Sigmoid colon (tissue), 7 donors: ENCODE data around the gene DGKD. TPM values are rescaled to one million over a fixed set of nuclear protein-coding genes. Genes with fewer than 3 reads are reported as not detected.

Source experiments
- DNase-seq: peaks from one replicate; pipeline ENCODE4 v3.0.0-alpha.2; 2019
- H3K27ac ChIP-seq, 4 donors: fragments of 200-600 bp; sonication (generic); one replicate each; pipeline ENCODE4 v1.5.1; 2016 to 2019; ENCODE audit warnings: mild to moderate bottlenecking in 1 of 4
- H3K27me3 ChIP-seq, 3 donors: fragments of 200-600 bp; sonication (generic); one replicate each; pipeline ENCODE4 v1.5.1; 2019; ENCODE audit warnings: mild to moderate bottlenecking in 1 of 3
- H3K36me3 ChIP-seq, 4 donors: fragments of 200-600 bp; sonication (generic); one replicate each; pipeline ENCODE4 v1.5.1; 2016 to 2019
- H3K4me1 ChIP-seq, 4 donors: fragments of 200-600 bp; sonication (generic); one replicate each; pipeline ENCODE4 v1.5.1; 2017 to 2019
- H3K4me3 ChIP-seq, 4 donors: fragments of 200-600 bp; sonication (generic); one replicate each; pipeline ENCODE4 v1.5.1; 2017 to 2019; ENCODE audit warnings: mild to moderate bottlenecking in 2 of 4, moderate library complexity in 1 of 4
- H3K9me3 ChIP-seq, 4 donors: fragments of 200-600 bp in 3 of 4; sonication (generic) in 3 of 4; one replicate each; pipeline versions ENCODE4 v1.5.1 to v1.6.1; 2013 to 2019
- EP300 ChIP-seq, 4 donors: sonication (generic); formaldehyde crosslinking; IDR thresholded peaks; one replicate each; pipeline ENCODE4 v1.6.1; 2017; ENCODE audit warnings: antibody characterized with exemption in 4 of 4
- POLR2A ChIP-seq, 2 donors: fragments of 450-650 bp; IDR thresholded peaks; one replicate each; pipeline ENCODE4 v1.6.1; 2016; ENCODE audit warnings: antibody characterized with exemption in 2 of 2, mild to moderate bottlenecking in 2 of 2, moderate library complexity in 2 of 2
- POLR2AphosphoS5 ChIP-seq, 4 donors: sonication (generic); formaldehyde crosslinking; IDR thresholded peaks; one replicate each; pipeline ENCODE4 v1.6.1; 2017; ENCODE audit warnings: antibody characterized with exemption in 4 of 4
- WGBS, 2 donors: extraction: QIAGEN DNeasy Blood & Tissue Kit; methylation state at CpG; one replicate each; pipeline ENCODE4 v1.1.7; 2013; 5-methylcytosine and 5-hydroxymethylcytosine counted together
- intact Hi-C: fragments of 100-400 bp; cut with DNase I; formaldehyde crosslinking; loops from one replicate; pipeline ENCODE4 v1.15.1; 2023
- polyA plus RNA-seq, 3 donors: library from polyadenylated mRNA; stranded (reverse); fragments of 200-250 nt; gene quantifications; one replicate each; pipeline ENCODE4 v1.2.3, GENCODE V29; 2013
- total RNA-seq, 4 donors: library from RNA; depleted of rRNA; stranded (reverse); fragments of >200 nt; gene quantifications; one replicate each; pipeline ENCODE4 v1.1.0, GENCODE V29; 2016
- TF ChIP-seq, protein P1 (sequence below), 4 experiments: fragments of 450-650 bp in 3 of 4; fragments of 200-600 bp in 1 of 4; IDR thresholded peaks; one replicate each; pipeline ENCODE4 v1.5.1; 2016 to 2019; ENCODE audit warnings: antibody characterized with exemption in 4 of 4, mild to moderate bottlenecking in 3 of 4, moderate library complexity in 2 of 4
- donor health status: healthy with polysubstance abuse.
- donor health status: Bipolar disorder and iron deficiency.
- donor health status: healthy.

Gene DGKD
- total and polyA plus RNA-seq, 7 donors: 10.7 to 67.0 (median 19.7) TPM

DNA sequence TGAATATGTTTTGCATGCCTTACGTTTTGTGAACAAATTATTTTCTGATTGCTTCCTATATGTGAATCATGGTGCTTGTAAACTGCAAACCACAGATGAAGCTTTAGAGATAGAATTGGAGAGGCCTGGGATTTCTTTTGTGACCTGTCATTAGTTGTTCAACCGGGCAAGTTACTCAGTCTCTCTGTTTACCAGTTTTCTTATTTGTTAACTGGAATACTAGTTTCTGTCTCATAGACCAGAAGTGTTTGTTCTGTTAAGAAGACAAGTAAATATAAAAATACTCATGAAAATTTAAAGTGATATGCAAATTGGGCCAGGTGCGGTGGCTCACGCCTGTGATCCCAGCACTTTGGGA, 27.3 kb downstream of the DGKD start:
- DNase-seq: no peak
- intact Hi-C loops: no loop called here
- H3K4me3 ChIP-seq: no peak overlapping the region
- no peak for TF ChIP-seq POLR2AphosphoS5 (IDR thresholded peaks at IDR 0.05)
- TF ChIP-seq, protein P1, sequence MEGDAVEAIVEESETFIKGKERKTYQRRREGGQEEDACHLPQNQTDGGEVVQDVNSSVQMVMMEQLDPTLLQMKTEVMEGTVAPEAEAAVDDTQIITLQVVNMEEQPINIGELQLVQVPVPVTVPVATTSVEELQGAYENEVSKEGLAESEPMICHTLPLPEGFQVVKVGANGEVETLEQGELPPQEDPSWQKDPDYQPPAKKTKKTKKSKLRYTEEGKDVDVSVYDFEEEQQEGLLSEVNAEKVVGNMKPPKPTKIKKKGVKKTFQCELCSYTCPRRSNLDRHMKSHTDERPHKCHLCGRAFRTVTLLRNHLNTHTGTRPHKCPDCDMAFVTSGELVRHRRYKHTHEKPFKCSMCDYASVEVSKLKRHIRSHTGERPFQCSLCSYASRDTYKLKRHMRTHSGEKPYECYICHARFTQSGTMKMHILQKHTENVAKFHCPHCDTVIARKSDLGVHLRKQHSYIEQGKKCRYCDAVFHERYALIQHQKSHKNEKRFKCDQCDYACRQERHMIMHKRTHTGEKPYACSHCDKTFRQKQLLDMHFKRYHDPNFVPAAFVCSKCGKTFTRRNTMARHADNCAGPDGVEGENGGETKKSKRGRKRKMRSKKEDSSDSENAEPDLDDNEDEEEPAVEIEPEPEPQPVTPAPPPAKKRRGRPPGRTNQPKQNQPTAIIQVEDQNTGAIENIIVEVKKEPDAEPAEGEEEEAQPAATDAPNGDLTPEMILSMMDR (IDR thresholded peaks at IDR 0.05): no peak
- TF ChIP-seq POLR2A (IDR thresholded peaks at IDR 0.05): no peak
- TF ChIP-seq EP300 (IDR thresholded peaks at IDR 0.05): no peak
- WGBS, 2 donors: 87 to 89% methylated on average over 4 of the region's 4 CpGs
- no peak overlapping the region for H3K27ac ChIP-seq
- peaks cover 0 to 27% (median 23%) of the 10 kb centered on the region in 4 donors for H3K4me1 ChIP-seq
- H3K36me3 ChIP-seq: no peaks in the 10 kb centered on the region
- H3K9me3 ChIP-seq: no peaks in the 10 kb centered on the region
- no peaks in the 10 kb centered on the region for H3K27me3 ChIP-seq

DNA sequence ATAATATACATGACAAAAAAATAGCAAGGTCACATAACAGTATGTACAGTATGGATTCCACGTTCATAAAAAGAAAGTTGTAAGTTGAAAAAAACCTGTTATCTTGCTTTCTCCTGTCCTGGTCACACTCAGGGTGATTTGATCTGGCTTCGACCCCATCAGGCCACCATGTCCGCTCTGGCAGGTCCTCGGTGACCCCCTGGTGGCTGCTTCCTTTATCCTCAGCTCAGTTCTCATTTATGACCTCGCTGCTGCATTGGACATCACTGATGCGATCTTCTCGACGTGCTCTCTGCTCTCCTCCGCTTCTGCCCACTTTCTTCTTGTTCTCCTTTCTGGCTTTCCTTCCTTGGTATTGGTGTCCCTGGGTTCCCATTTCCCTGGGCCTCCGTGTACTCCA, 29.7 kb downstream of the DGKD start:
- peak overlapping the region in 2 of 4 donors; percentile 86 to 94 for H3K27ac ChIP-seq
- no peak for DNase-seq
- no peak overlapping the region for H3K4me3 ChIP-seq
- peaks cover 0 to 51% (median 44%) of the 10 kb centered on the region in 4 donors for H3K4me1 ChIP-seq
- WGBS, 2 donors: 84 to 88% methylated on average over 10 of the region's 10 CpGs
- no peaks in the 10 kb centered on the region for H3K27me3 ChIP-seq
- H3K9me3 ChIP-seq: no peaks in the 10 kb centered on the region
- TF ChIP-seq EP300 (IDR thresholded peaks at IDR 0.05) (no peak), POLR2AphosphoS5 (IDR thresholded peaks at IDR 0.05) (no peak), POLR2A (IDR thresholded peaks at IDR 0.05) (no peak)
- TF ChIP-seq, protein P1 (IDR thresholded peaks at IDR 0.05): no peak
- no peaks in the 10 kb centered on the region for H3K36me3 ChIP-seq
- intact Hi-C loops: no loop called here

DNA sequence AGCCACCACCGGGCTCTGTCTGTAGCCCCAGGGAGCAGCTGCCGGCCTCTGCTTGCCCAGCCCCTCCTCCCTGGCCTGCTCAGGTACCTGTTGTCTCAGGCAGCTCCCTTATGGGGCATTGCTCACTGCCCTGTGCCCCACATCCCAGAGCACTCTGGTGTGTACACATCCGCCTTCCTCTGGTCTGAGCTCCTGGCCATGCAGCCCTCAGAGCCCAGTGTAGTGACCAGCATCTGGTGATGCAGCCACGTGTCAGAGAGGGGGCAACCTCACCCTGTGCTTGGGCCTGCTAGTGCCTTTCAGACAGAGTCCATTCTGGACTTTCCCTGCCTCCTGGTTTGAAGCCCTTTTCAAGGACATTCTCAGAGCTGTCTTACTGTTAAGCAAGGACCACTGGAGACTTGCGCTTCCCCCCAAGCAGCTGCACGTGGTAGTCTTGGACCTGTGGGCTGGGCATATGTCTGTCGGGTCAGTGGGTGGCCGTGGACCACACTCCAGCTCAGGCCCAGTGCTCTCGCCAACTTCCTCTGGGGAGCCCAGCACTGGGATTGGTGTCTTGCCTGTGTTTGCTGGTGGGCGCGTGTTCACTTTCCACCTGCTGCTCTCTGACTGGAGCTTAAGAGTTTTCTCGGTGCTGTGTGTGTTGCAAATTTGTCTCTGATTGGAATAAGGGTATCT, 30.7 kb downstream of the DGKD start:
- intact Hi-C loops: no loop called here
- DNase-seq: no peak
- H3K9me3 ChIP-seq: no peaks in the 10 kb centered on the region
- peaks cover 0 to 59% (median 52%) of the 10 kb centered on the region in 4 donors for H3K4me1 ChIP-seq
- H3K27me3 ChIP-seq: no peaks in the 10 kb centered on the region
- peak overlapping the region in 3 of 4 donors; percentile 86 to 94 (median 87) for H3K27ac ChIP-seq
- TF ChIP-seq POLR2A (IDR thresholded peaks at IDR 0.05) (no peak), EP300 (IDR thresholded peaks at IDR 0.05) (no peak), POLR2AphosphoS5 (IDR thresholded peaks at IDR 0.05) (no peak)
- TF ChIP-seq, protein P1 (IDR thresholded peaks at IDR 0.05): no peak
- H3K36me3 ChIP-seq: peaks cover 0 to 3% (median 0%) of the 10 kb centered on the region in 4 donors
- no peak overlapping the region for H3K4me3 ChIP-seq
- WGBS, 2 donors: 70 to 86% methylated on average over 12 of the region's 12 CpGs

DNA sequence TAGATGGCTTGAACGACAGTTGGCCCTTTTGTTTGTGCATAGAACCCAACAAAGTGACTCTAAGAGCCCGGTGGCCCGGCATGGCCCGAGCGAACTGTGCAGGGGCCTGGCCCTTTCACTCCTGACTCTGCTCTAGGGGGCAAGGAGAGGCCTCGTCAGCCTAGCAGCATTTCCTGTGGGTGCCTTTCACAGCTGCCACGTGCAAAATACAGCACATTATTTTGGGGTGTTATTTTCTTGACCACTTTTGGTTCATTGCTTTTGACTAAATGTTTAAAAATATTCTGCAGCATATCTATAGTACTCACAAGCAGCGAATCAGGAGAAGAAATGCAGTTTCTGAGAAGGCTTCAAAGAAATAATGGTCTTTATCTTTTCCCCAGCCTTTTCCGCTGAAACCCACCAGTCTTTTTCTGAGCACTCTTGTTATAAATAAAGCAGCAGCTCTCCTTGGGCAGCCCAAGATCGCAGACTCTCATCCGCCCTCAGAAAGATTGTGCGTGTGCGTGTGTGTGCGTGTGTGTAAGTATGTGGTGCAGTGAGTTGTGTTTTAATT, 31.3 kb downstream of the DGKD start:
- Histone ChIP-seq H3K4me1 (peaks cover 0 to 63% (median 52%) of the 10 kb centered on the region in 4 donors), H3K4me3 (no peak overlapping the region), H3K27me3 (no peaks in the 10 kb centered on the region), H3K36me3 (peaks cover 0 to 10% (median 0%) of the 10 kb centered on the region in 4 donors), H3K27ac (peak overlapping the region; percentile 86 to 94 (median 88)), H3K9me3 (no peaks in the 10 kb centered on the region)
- DNase-seq: no peak
- WGBS, 2 donors: 51 to 90% methylated on average over 14 of the region's 14 CpGs
- TF ChIP-seq POLR2A (IDR thresholded peaks at IDR 0.05) (no peak), POLR2AphosphoS5 (IDR thresholded peaks at IDR 0.05) (no peak)
- TF ChIP-seq, protein P1 (IDR thresholded peaks at IDR 0.05): no peak
- intact Hi-C loops: no loop called here
